Prostate gland (tissue), 2 donors: Measurements from ENCODE around the gene LRRC4C. TPM values are rescaled to one million over a fixed set of nuclear protein-coding genes. Genes with fewer than 3 reads are reported as not detected.

Experiments used
- DNase-seq: peaks from one replicate; pipeline ENCODE4 v3.0.0-alpha.2; 2019; ENCODE audit warnings: low spot score
- H3K27ac ChIP-seq, 2 donors: fragments of 200-600 bp; sonication (generic); 2 replicates each; pipeline ENCODE4 v1.5.1; 2017 to 2019
- H3K27me3 ChIP-seq: fragments of 200-600 bp; sonication (generic); replicated peaks from 2 replicates; pipeline ENCODE4 v1.5.1; 2019; ENCODE audit not compliant: insufficient read depth
- H3K36me3 ChIP-seq, 2 donors: fragments of 200-600 bp; sonication (generic); 1 replicate in 1 of 2; 2 replicates in 1 of 2; pipeline versions ENCODE4 v1.5.1 to v1.8.1; 2017 to 2019
- H3K4me1 ChIP-seq: fragments of 200-600 bp; sonication (generic); replicated peaks from 2 replicates; pipeline ENCODE4 v1.5.1; 2019
- H3K4me3 ChIP-seq, 2 donors: fragments of 200-600 bp; sonication (generic); 2 replicates each; pipeline ENCODE4 v1.5.1; 2017 to 2019
- H3K9me3 ChIP-seq: fragments of 200-600 bp; sonication (generic); 2 replicates; pipeline ENCODE4 v1.5.1; 2017
- CTCF ChIP-seq, 4 experiments: fragments of 200-600 bp in 2 of 4; fragments of 450-650 bp in 2 of 4; sonication (generic) in 2 of 4; IDR thresholded peaks; 1 replicate in 3 of 4; 2 replicates in 1 of 4; pipeline ENCODE4 v1.5.1; 2016 to 2019; ENCODE audit warnings: antibody characterized with exemption in 4 of 4, mild to moderate bottlenecking in 2 of 4, moderate library complexity in 2 of 4
- POLR2A ChIP-seq: fragments of 450-650 bp; IDR thresholded peaks from one replicate; pipeline ENCODE4 v1.6.1; 2016; ENCODE audit warnings: antibody characterized with exemption, mild to moderate bottlenecking
- POLR2AphosphoS5 ChIP-seq: sonication (generic); formaldehyde crosslinking; IDR thresholded peaks from one replicate; pipeline ENCODE4 v1.6.1; 2017; ENCODE audit warnings: antibody characterized with exemption
- WGBS: methylation state at CpG from one replicate; pipeline ENCODE4 v1.1.5; 2018; 5-methylcytosine and 5-hydroxymethylcytosine counted together
- intact Hi-C: fragments of 100-400 bp; cut with DNase I; formaldehyde crosslinking; loops from one replicate; pipeline ENCODE4 v1.14.2; 2022
- total RNA-seq, 2 donors: library from RNA; depleted of rRNA; stranded (reverse); fragments of >200 nt; gene quantifications; one replicate each; pipeline ENCODE4 v1.1.0, GENCODE V29; 2016

LRRC4C gene
- total RNA-seq, 2 donors from 2014 or later: 0.28 TPM; not detected in 1

- no peaks in the 10 kb centered on the region for H3K4me1 ChIP-seq
- TF ChIP-seq CTCF (IDR thresholded peaks at IDR 0.05): no peak
- TF ChIP-seq POLR2AphosphoS5: no peak
- no peak for TF ChIP-seq POLR2A
- intact Hi-C loops: no loop called here
- no peaks in the 10 kb centered on the region for H3K36me3 ChIP-seq
- no peaks in the 10 kb centered on the region for H3K27me3 ChIP-seq
- no peaks in the 10 kb centered on the region for H3K9me3 ChIP-seq
- no peak for DNase-seq
- 83% methylated on average over 2 of the region's 2 CpGs for WGBS
- H3K27ac ChIP-seq: no peak overlapping the region
- no peak overlapping the region for H3K4me3 ChIP-seq
Measured at GRCh38 chr11:40387240-40387980, 1072.0 kb downstream of the LRRC4C start.

- Histone ChIP-seq H3K27ac (no peak overlapping the region), H3K4me1 (no peaks in the 10 kb centered on the region), H3K9me3 (no peaks in the 10 kb centered on the region), H3K4me3 (no peak overlapping the region), H3K36me3 (no peaks in the 10 kb centered on the region), H3K27me3 (no peaks in the 10 kb centered on the region)
- DNase-seq: no peak
- intact Hi-C loops: no loop called here
- WGBS: 86% methylated on average over 1 of the region's 1 CpG
- TF ChIP-seq CTCF (IDR thresholded peaks at IDR 0.05) (no peak), POLR2AphosphoS5 (no peak), POLR2A (no peak)
Measured at GRCh38 chr11:40384991-40385390, 1074.5 kb downstream of the LRRC4C start.

GRCh38 chr11:40381481-40381880 is 1078.0 kb downstream of the LRRC4C start:
- no peaks in the 10 kb centered on the region for H3K36me3 ChIP-seq
- no peak for TF ChIP-seq POLR2AphosphoS5
- TF ChIP-seq CTCF (IDR thresholded peaks at IDR 0.05): no peak
- no peak for TF ChIP-seq POLR2A
- H3K4me1 ChIP-seq: no peaks in the 10 kb centered on the region
- 77% methylated on average over 3 of the region's 3 CpGs for WGBS
- H3K4me3 ChIP-seq: no peak overlapping the region
- no peak overlapping the region for H3K27ac ChIP-seq
- no peak for DNase-seq
- no peaks in the 10 kb centered on the region for H3K27me3 ChIP-seq
- H3K9me3 ChIP-seq: no peaks in the 10 kb centered on the region
- intact Hi-C loops: no loop called here

GRCh38 chr11:40380835-40381234 is 1078.6 kb downstream of the LRRC4C start:
- H3K27me3 ChIP-seq: no peaks in the 10 kb centered on the region
- no peak for DNase-seq
- no peak overlapping the region for H3K4me3 ChIP-seq
- WGBS: 76% methylated on average over 5 of the region's 5 CpGs
- TF ChIP-seq CTCF (IDR thresholded peaks at IDR 0.05): no peak
- TF ChIP-seq POLR2AphosphoS5: no peak
- TF ChIP-seq POLR2A: no peak
- no peaks in the 10 kb centered on the region for H3K4me1 ChIP-seq
- H3K27ac ChIP-seq: no peak overlapping the region
- intact Hi-C loops: no loop called here
- no peaks in the 10 kb centered on the region for H3K36me3 ChIP-seq
- H3K9me3 ChIP-seq: no peaks in the 10 kb centered on the region

- Histone ChIP-seq H3K36me3 (no peaks in the 10 kb centered on the region), H3K4me1 (no peaks in the 10 kb centered on the region), H3K27ac (no peak overlapping the region), H3K27me3 (no peaks in the 10 kb centered on the region), H3K4me3 (no peak overlapping the region), H3K9me3 (no peaks in the 10 kb centered on the region)
- intact Hi-C loops: no loop called here
- 48% methylated on average over 3 of the region's 3 CpGs for whole genome bisulfite sequencing
- TF ChIP-seq POLR2AphosphoS5: no peak
- TF ChIP-seq CTCF (IDR thresholded peaks at IDR 0.05): no peak
- no peak for TF ChIP-seq POLR2A
- no peak for DNase-seq
Measured at GRCh38 chr11:40376331-40376730, 1083.1 kb downstream of the LRRC4C start.
